Measurements from ENCODE around the gene SOX1. TPM values are rescaled to one million over a fixed set of nuclear protein-coding genes. Genes with fewer than 3 reads are reported as not detected.

SOX1 gene
- total and polyA plus RNA-seq, 2 of the 13 experiments (the other 11 are each of a cell fraction or from before 2014, with no cell fraction given), result not detected

- in situ Hi-C loops (cut with HindIII; ENCODE audit: extremely low pct_ligation_motif_present, low pct_unique_long_range_greater_than_20kb) (no loop called here), intact Hi-C loops (cut with micrococcal nuclease; ENCODE audit: unreplicated experiment) (no loop called here)
- FAIRE-seq (no peak), DNase-seq (ENCODE audit: low spot score) (no peak), ATAC-seq (no peak)
- Histone ChIP-seq H3K36me3 (replicated peaks in 1 of 2; ENCODE audit: control insufficient read depth in 1 of 2, insufficient read depth in 2 of 2, low read length in 2 of 2) (no peaks in the 10 kb centered on the region), H3K4me3 (replicated peaks in 1 of 3; ENCODE audit: insufficient read depth in 1 of 3, low read depth in 2 of 3, low read length in 3 of 3) (no peak overlapping the region), H3K4me2 (ENCODE audit: low read depth, low read length) (no peak overlapping the region), H3K79me2 (ENCODE audit: insufficient read depth, low read length) (no peaks in the 10 kb centered on the region), H3K9me3 (ENCODE audit: low read length) (no peaks in the 10 kb centered on the region), H3K9ac (ENCODE audit: insufficient read depth, low read depth, low read length) (no peak overlapping the region), H3K4me1 (ENCODE audit: insufficient read depth, low read length) (no peaks in the 10 kb centered on the region), H4K20me1 (ENCODE audit: insufficient read depth, low read length) (no peaks in the 10 kb centered on the region), H2AFZ (ENCODE audit: low read length) (no peak overlapping the region), H3K27me3 (ENCODE audit: control insufficient read depth in 1 of 2, insufficient read depth in 2 of 2, low read length in 2 of 2) (peaks cover 6 to 68% of the 10 kb centered on the region in 2 experiments), H3K27ac (ENCODE audit: extremely low read length, insufficient read depth, low read length) (no peak overlapping the region)
- BruUV-seq (replicated peaks), result no TSS peak
- WGBS (ENCODE audit: low lambda C conversion rate), result 3% methylated on average over 4 of the region's 5 CpGs
- CTCF ChIA-PET (ENCODE audit: low intra/inter-chr PET ratio, low total read pairs), result no interaction called here
- POLR2A ChIA-PET, result no interaction called here
- TF ChIP-seq ZNF530 (CRISPR knock-in tag; IDR thresholded peaks at IDR 0.05; ENCODE audit: low read depth) (no peak), ZSCAN21 (CRISPR knock-in tag; IDR thresholded peaks at IDR 0.05; ENCODE audit: borderline replicate concordance) (no peak), ZNF17 (CRISPR knock-in tag; IDR thresholded peaks at IDR 0.05) (no peak), ZNF547 (CRISPR knock-in tag; IDR thresholded peaks at IDR 0.05) (no peak), ZMAT3 (CRISPR knock-in tag; conservative IDR thresholded peaks at IDR 0.05) (no peak), KAT2B (IDR thresholded peaks at IDR 0.05; ENCODE audit: borderline replicate concordance, low read depth, low read length) (no peak), ASH2L (IDR thresholded peaks at IDR 0.05; ENCODE audit: insufficient read length, low read depth, low read length) (no peak), SALL1 (CRISPR knock-in tag; IDR thresholded peaks at IDR 0.05) (no peak), ARID5B (CRISPR knock-in tag; IDR thresholded peaks at IDR 0.05) (no peak)
Observed at GRCh38 chr13:112058941-112059340, 8.0 kb upstream of the SOX1 start.
